ENCODE results near the gene ALG11.

GRCh38 chr13:52022356-52022755 lies 10.2 kb downstream of the ALG11 start:
- TF ChIP-seq CTCF (IDR thresholded peaks at IDR 0.05) = no peak
- no peak for TF ChIP-seq ZFX (IDR thresholded peaks at IDR 0.05; ENCODE audit: borderline replicate concordance)
